HG03439 (cell line): ENCODE results near the gene DHRS4L2.
A peak's percentile ranks its signal among the peaks of the same experiment; 100 is the strongest.
"Not testable (repeated sequence)": the region's sequence is repeated elsewhere in the genome, so short reads cannot be mapped to it uniquely, and the experiment has no call there.

Source experiments
- ATAC-seq: cut with Tn5 transposase; IDR thresholded peaks from one replicate; pipeline ENCODE4 v1.9.1; 2021; ENCODE audit warnings: mild to moderate bottlenecking, moderate library complexity; ENCODE audit not compliant: unreplicated experiment

The DHRS4L2 gene

GRCh38 chr14:24013654-24014514 lies 25.2 kb downstream of the DHRS4L2 start:
- peak; percentile 54 for ATAC-seq

- ATAC-seq, result not testable (repeated sequence)
Observed at GRCh38 chr14:24015745-24016144, 27.0 kb downstream of the DHRS4L2 start.

- not testable (repeated sequence) for ATAC-seq
Observed at GRCh38 chr14:24018978-24019377, 30.2 kb downstream of the DHRS4L2 start.

DNA sequence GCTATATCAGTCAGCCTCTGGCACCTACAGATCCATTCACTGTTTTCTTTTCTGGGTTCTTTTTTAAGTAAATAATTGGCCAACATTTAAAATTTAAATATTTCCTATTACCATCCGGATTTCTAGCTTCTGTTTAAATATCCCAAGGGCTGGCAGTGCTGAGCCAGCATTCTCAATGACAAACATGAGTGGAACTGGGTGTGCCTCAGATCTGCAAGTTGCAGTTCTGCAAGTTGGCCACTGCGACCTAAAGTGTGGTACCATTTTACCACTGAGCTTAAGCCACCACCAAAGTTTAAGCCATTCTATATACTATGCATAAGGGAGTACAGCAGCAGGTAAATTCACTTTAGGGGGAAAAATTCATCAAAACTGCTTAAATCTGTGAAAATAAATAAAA lies 31.2 kb downstream of the DHRS4L2 start:
- not testable (repeated sequence) for ATAC-seq

- not testable (repeated sequence) for ATAC-seq
Observed at GRCh38 chr14:24020520-24020919, 31.8 kb downstream of the DHRS4L2 start.

GRCh38 chr14:24024939-24025418 lies 36.2 kb downstream of the DHRS4L2 start:
- ATAC-seq, result not testable (repeated sequence)

DNA sequence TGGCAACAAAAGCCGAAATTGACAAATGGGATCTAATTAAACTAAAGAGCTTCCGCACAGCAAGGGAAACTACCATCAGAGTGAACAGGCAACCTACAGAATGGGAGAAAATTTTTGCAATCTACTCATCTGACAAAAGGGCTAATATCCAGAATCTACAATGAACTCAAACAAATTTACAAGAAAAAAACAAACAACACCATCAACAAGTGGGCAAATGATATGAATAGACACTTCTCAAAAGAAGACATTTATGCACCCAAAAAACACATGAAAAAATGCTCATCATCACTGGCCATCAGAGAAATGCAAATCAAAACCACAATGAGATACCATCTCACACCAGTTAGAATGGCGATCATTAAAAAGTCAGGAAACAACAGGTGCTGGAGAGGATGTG lies 41.0 kb downstream of the DHRS4L2 start:
- not testable (repeated sequence) for ATAC-seq

DNA sequence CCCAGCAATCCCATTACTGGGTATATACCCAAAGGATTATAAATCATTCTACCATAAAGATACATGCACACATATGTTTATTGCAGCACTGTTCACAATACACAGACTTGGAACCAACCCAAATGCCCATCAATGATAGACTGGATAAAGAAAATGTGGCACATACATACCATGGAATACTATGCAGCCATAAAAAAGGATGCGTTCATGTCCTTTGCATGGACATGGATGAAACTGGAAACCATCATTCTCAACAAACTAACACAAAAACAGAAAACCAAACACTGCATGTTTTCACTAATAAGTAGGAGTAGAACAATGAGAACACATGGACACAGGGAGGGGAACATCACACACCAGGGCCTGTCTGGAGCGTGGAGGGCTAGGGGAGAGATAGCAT lies 42.6 kb downstream of the DHRS4L2 start:
- not testable (repeated sequence) for ATAC-seq

- ATAC-seq, result no peak
Observed at GRCh38 chr14:24032727-24033418, 44.1 kb downstream of the DHRS4L2 start.

DNA sequence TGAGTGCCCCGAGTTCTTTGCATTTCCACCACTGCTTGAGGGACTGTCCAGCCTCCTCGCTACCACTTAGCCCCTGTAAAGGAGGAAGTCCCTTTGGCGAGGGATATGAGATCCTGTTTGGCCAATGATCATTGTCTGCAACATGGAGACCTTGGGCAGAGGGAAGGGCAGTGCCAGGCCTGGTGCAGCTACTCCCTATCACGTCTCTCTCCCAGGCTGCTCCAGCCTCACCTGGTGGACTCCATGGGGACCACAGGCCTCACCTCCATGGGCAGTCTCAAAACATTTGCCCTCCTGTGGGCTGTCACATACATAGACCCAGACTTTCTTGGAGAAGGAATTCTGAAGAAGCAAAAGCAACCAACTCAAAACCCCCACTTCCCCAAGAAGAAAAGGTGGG lies 47.0 kb downstream of the DHRS4L2 start:
- not testable (repeated sequence) for ATAC-seq

- peak; percentile 61 for ATAC-seq
Observed at GRCh38 chr14:24036169-24036962, 47.6 kb downstream of the DHRS4L2 start.

DNA sequence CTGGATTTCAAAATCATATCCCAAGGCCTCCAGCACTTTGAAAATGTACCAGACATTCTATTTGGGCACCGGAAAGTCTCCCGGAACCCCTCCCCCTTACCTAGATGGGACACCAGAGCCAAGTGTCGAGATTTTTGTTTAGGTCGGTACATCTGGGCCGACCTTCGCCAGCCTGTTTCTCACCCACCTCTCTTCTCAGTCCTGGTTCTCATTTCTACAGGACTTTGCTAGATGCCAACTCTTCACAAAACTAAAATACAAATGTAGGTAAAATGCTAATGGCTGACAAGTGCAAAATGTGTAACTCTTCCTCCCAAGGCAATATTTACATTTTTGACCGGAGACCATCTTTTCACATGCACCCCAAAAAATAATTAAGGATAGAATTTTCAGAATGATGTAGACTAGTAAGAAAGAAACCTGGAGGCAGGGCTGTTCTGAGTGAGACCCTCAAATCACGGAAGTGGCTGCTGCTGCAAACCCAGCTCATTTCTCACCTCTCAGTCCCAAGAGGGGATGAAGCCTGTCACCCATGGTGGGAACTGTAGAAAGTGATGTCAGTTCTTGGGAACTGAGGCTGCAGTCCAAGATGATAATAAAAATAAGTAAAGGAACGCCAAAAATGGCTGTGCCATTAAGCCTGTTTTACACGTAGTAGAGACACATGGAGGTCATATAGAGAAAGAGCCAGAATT lies 48.4 kb downstream of the DHRS4L2 start:
- peak; percentile 22 for ATAC-seq

DNA sequence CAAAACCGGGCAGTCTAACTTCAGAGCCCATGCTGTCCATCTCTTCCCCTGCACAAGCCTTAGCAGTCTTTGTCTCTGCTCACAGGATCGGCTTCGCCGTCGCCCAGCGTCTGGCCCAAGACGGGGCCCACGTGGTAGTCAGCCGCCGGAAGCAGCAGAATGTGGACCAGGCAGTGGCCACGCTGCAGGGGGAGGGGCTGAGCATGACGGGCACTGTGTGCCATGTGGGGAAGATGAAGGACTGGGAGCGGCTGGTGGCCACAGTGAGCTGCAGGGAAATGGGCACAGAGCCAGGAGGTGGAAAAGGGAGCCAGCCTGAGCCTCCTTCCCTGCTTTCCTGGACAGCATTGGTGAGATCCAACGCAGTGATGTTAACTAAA lies 48.9 kb downstream of the DHRS4L2 start:
- ATAC-seq, result no peak

GRCh38 chr14:24038686-24039085 lies 50.0 kb downstream of the DHRS4L2 start:
- ATAC-seq, result no peak

DNA sequence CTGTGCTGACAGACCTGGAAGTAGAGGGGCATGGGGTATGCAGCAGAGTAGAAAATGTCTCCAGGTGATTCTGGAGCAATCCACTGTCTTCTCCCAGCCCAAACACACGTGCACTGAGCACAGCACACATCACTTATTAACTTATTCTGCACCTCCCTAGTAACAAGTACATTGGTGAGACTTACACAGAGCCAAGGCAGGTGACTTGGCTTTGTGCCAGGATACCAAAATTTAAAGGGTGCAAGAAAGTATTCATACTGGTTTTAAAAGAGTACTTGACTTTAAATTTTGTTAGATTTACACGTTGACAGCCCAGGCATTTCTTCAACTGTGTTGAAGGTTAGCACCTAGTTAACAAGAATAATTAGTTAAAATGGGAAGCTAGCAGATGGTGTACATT lies 52.0 kb downstream of the DHRS4L2 start:
- ATAC-seq, result no peak

GRCh38 chr14:24042746-24043145 lies 54.0 kb downstream of the DHRS4L2 start:
- no peak for ATAC-seq

- not testable (repeated sequence) for ATAC-seq
Observed at GRCh38 chr14:24049002-24049401, 60.3 kb downstream of the DHRS4L2 start.

DNA sequence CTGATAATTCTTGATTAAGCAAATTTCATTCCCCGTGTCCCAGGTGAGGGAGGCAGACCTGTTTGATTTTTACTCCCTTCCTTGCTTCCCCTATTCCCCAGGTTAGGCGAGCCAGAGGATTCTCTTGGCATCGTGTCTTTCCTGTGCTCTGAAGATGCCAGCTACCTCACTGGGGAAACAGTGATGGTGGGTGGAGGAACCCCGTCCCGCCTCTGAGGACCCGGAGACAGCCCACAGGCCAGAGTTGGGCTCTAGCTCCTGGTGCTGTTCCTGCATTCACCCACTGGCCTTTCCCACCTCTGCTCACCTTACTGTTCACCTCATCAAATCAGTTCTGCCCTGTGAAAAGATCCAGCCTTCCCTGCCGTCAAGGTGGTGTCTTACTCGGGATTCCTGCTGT lies 62.0 kb downstream of the DHRS4L2 start:
- not testable (repeated sequence) for ATAC-seq

GRCh38 chr14:24051176-24051788 lies 62.6 kb downstream of the DHRS4L2 start:
- no peak for ATAC-seq
